HG02588 (cell line): ENCODE measurements around the gene ADCY2.

Source experiments
- ATAC-seq: cut with Tn5 transposase; IDR thresholded peaks from one replicate; pipeline ENCODE4 v1.9.1; 2021; ENCODE audit warnings: mild to moderate bottlenecking, moderate library complexity; ENCODE audit not compliant: unreplicated experiment

Gene ADCY2

DNA sequence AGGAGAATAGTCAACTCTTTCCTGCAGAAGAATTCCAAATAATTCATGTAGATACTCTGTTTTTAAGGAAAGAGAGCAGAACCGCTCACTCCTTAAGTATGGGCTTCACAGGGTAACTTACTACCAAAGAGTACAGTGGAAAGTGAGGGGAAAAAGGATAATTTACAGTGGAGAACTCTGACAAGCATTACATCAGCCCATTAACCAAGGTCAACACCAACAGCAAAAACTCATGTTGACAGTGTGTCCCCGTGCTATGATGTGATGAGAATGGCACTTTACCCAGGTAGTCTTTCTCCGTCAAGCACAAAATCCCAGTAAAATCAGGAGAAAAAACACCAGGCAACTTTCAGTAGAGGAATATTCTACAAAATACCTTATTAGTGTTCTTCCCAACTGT is 104.3 kb downstream of the ADCY2 start:
- ATAC-seq = no peak

DNA sequence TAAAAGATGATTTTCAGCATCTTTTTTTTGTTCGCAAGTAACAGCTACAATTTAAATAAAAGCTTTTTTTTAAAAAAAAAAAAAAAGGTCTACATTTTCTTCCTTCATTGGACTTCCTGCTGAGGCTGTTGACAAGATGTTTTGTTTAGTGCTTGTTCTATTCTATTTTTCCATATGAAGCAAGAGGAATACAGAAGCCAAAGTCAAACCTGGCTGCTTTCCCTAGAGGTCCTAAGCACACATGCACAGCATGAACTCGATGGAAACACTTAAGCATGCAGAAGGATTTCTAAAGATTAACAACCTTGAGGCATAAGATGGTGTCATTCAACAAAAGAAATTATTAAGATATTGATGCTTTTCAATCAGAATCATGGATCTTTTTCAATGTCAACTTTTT is 105.1 kb downstream of the ADCY2 start:
- ATAC-seq = no peak

- ATAC-seq = no peak
Observed at GRCh38 chr5:7503564-7503963, 107.6 kb downstream of the ADCY2 start.

GRCh38 chr5:7515284-7515914 is 119.5 kb downstream of the ADCY2 start:
- no peak for ATAC-seq

GRCh38 chr5:7516253-7516652 is 120.3 kb downstream of the ADCY2 start:
- no peak for ATAC-seq

DNA sequence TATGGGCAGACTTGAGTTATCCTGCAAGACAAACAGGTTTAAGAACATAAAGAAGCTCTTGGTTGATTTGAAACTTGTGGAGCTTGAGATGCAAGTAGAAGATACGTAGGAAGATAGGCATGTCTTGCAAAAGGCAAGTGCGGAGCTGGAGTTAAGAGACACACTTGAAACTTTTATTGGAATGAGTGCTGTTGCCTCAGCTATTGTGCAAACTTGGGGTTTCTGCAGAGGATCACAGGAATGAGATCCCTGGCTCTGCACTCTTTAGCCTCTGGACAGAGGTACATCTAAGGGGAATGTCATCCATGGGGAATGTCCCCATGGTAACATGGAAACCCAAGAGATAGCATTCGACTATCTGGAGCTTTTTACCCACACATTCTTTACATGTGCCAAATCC is 121.1 kb downstream of the ADCY2 start:
- no peak for ATAC-seq

DNA sequence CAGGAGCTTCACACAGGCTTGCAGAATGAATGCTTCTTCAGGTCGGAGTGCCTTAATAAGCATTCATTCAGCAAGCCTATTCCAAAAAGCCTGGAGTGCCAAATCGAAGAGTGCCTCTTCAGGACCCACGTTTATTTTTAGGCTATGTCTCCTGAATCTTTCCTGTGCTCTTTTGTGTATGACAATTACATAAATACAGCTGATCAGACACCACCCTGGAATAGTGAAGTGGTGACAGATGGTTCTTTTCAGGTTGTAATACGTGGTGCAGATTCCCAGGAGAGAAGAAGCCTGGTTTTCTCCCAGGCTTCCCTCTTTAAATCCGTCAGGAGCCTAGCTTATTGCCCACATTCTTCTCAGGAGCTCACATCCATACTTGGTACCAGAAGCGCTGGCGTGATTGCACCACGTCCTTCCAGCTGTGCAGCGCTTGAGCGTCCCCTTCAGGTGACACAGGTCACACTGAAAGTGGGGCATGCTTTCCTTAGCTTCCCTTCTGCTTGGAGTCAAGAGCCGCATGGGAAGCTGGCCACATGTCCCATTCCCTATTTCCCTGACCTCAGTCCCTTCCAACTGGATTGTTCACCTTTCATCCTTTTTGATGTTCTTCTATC is 123.1 kb downstream of the ADCY2 start:
- no peak for ATAC-seq

GRCh38 chr5:7519564-7519963 is 123.6 kb downstream of the ADCY2 start:
- no peak for ATAC-seq

DNA sequence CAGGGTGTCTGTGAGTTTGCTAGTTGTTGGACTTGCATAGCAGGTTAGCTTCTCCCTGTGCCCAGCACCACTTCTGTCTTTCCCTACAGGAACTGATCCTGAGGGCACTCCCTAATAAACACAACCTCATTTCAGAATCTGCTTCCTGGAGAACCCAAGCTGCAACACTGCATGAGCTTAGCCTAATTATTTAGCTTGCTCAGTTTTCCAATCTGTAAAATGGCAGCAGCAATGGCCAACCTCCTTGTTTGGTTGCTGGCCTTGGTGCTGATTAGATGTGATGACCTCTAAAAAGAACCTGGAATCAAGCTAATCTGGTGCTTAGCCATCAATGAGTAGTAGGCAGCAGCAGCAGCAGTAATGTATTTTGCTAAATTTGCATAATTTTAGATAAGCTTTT is 133.9 kb downstream of the ADCY2 start:
- no peak for ATAC-seq

DNA sequence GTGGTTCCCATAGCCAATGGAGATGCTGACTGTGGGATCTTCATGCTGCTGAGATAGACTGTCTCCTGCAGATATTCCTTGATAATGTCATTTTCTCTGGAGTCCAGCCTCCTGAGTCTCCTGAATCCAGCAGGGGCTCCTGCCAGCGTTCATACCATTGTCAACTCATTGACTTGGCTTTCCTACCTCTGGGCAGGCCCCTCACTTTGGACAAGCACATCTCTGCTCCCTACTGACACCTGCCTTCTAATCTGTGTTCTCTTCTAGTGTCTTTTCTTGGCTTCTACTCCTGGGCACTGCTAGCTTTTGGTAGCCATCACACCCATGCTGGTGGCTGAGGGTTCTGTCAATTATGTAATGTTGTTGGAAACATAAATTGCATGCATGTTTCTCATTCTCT is 138.0 kb downstream of the ADCY2 start:
- no peak for ATAC-seq

- no peak for ATAC-seq
Observed at GRCh38 chr5:7534505-7534904, 138.6 kb downstream of the ADCY2 start.

- no peak for ATAC-seq
Observed at GRCh38 chr5:7537573-7537972, 141.6 kb downstream of the ADCY2 start.

- ATAC-seq = no peak
Observed at GRCh38 chr5:7539571-7539970, 143.6 kb downstream of the ADCY2 start.

DNA sequence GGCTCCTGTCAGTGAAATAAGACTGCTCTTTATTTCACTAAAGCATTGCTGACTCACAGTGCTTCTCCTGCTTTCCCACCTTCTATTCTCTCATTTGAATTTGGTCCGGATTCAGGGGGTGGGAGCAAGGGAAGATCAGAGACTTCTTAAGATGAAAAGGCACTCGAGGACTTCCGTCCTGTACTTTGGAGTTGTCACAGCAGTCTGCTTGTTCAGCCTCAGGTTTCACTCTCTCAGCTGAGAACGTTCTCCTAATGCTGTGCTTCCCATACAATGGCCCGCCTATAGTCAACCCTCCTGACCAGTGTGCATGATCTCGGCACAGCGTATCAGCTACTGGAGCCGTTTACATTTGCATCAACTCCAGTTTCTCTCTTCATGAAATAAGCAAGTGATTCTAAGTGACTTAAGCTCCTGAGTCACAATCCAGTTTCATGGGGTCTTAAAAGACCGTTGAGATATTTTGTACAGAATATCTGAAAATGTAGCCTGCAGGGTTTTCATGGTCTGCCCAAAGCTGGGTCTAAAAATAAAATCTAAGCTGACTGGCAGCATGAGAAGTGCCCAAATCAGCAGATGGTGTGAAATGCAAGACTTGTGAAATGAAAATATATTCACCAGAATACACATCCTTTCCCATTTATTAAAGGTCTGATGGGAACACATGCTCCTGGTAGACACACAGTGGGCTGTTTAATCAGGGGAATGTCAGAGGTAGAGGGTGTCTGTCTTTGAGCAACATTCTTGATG is 145.0 kb downstream of the ADCY2 start:
- ATAC-seq = no peak

DNA sequence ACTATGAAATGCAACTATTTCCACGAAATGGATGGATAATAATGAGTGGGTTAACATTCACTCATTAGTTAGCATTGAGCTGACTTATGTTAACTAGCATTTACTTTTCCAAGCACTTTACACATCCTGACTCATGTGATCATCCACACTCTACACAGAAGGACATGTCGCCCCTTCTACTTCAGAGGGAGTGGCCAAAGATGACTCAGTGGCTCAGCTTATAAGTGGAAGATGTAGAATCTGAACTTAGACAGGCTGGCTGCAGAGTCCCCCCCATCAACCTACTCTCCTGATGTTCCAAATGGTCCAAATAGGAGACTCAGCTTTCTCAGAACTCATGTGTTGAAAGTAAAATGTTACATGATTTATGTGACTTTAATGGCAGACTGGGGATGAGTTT is 146.0 kb downstream of the ADCY2 start:
- no peak for ATAC-seq

DNA sequence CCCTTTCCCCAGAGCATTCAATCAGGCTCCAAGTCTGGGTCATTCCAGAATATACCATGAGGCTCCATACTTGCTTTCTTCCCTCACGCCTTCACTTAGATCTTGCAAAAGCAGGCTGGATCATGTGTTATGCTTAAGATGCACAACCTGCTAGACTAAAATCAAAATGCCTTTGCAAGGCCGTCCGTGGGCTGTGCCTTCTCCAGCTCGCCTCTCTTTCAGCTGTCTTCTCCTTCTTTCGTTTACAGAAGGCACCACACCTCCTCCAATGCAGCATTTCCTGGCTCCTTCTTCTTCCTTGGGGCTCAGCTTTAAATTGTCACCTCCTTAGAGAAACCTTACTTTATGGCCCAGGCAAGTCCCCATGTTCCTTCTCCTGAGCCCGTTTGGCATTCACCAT is 150.6 kb downstream of the ADCY2 start:
- ATAC-seq = no peak

DNA sequence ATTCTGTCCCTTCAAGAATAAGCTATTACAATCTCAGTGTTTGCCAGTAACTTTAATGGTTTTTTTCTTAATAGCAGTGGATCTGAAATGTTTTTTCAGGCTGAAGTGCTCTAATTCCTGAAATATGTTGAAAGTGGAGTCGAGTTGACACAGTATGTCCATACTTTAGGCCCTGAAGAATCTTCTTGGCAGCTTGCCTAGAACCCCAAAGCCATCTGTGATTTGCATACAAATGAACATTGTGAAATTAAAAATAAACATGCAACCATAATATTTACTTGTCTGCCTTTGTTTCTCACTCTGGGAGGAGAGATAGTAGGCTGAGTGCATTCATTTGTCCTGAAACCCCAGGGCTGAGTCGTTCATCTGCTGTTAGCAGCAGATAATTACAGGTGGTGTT is 152.7 kb downstream of the ADCY2 start:
- ATAC-seq = no peak

DNA sequence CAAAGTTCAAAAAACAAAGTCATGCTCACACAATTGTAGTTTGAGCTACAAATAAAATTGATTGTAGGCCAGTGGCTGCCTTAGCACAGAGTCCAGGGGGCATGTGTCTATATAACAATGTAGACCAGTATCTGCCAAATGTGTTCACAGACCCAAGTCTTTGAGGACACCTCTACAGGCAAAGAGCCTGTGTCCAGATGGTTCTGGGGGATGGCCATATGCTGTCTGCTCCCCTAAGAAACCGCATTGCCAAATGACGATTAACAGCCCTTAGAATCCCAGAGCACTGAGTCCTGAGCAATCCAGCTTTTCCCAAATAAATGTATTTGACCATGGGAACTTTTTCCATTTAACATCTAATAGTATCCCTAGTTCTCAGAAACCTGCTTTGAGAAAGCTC is 169.6 kb downstream of the ADCY2 start:
- no peak for ATAC-seq

DNA sequence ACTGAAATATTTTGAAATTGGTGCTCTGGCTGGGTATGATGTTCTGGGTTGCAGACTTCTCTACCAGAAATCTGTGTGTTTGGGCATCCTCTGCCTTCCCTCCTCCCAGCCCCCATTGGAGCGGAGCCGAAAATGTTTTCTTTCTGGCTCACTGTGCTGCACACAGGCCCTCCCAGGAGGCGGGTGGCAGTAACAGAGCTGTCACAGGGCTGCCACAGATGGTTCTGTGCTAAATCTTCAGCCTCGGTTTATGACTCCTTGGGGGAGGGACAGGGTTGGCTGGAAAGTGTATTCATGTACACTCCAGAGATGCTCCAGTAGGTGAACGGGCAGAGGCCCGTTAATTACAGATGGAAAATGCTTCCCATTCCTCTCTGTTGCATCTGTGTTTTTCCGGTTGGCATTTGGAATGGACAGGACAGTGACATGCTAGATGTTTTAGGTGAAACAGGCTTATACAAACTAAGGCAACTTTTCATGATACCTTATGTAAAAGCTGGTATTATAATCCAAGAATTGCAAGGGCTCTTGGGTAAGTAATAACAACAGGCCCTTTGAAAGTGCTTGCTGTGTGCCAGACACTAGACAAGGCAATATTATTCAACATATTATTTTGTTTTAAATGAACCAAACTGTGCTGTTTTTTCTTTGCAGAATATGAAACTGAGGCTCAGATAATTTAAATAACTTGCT is 180.2 kb downstream of the ADCY2 start:
- no peak for ATAC-seq

- ATAC-seq = no peak
Observed at GRCh38 chr5:7577381-7577780, 181.4 kb downstream of the ADCY2 start.

DNA sequence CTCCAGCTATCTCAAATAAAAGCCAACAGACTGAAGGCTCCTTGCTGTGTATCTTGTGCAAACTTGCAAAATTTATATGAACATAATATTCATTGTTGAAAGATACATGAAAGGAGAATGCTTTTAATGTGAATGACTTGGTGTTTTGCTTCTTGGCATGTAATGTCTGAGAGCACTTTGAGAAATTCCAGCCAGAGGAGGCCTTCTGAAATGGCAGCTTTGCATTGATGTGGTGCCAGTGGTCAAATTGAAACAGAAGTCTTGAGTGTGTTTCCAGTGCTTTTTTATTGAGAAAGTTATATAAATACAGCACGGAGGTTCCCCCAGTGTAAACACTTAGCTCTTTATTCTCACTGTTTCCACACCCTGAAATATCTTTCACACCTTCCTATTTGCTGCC is 182.1 kb downstream of the ADCY2 start:
- ATAC-seq = no peak

DNA sequence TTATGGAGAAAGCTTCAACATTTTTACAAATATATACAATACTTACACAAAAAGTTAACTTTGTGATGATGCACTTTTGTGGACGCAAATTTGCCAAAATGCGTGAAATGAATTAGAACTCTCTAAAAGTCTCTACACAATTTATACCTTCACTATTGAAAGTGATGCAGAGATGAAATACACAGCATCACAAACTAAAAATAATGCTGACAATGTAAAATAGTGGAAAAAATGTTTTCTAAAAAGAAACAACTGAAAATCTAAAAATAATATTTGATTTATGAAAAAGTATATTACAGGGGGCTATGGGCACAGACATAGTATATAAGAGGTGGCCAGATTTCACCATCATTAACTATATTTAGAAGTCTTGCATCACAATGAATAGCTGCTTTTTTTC is 188.8 kb downstream of the ADCY2 start:
- ATAC-seq = no peak
